AG09319 (cell line): ENCODE measurements around the gene GABBR2.

ENCODE experiments used
- DNase-seq: peaks from one replicate; pipeline ENCODE4 v3.0.0-alpha.2; 2010; ENCODE audit warnings: low read depth; ENCODE audit errors: extremely low read depth
- CTCF ChIP-seq: IDR thresholded peaks from 2 replicates; pipeline ENCODE4 v1.5.1; 2011; ENCODE audit warnings: low read depth, mild to moderate bottlenecking, inconsistent platforms, low read length, moderate library complexity

GABBR2 gene

GRCh38 chr9:98374385-98375051 lies 334.2 kb downstream of the GABBR2 start:
- DNase-seq, result no peak
- no peak for TF ChIP-seq CTCF

- TF ChIP-seq CTCF, result no peak
- DNase-seq, result no peak
Measured at GRCh38 chr9:98373609-98374008, 335.1 kb downstream of the GABBR2 start.

- no peak for DNase-seq
Measured at GRCh38 chr9:98372077-98372836, 336.5 kb downstream of the GABBR2 start.

GRCh38 chr9:98370976-98371315 lies 337.8 kb downstream of the GABBR2 start:
- no peak for TF ChIP-seq CTCF
- no peak for DNase-seq

More at GRCh38 chr9:98372077-98372836, 336.5 kb downstream of the GABBR2 start:
- TF ChIP-seq CTCF, result no peak

- DNase-seq, result no peak
- TF ChIP-seq CTCF, result no peak
Measured at GRCh38 chr9:98370300-98370975, 338.3 kb downstream of the GABBR2 start.

- DNase-seq, result no peak
- TF ChIP-seq CTCF, result no peak
Measured at GRCh38 chr9:98369896-98370295, 338.8 kb downstream of the GABBR2 start.

GRCh38 chr9:98369471-98369870 lies 339.3 kb downstream of the GABBR2 start:
- no peak for DNase-seq
- TF ChIP-seq CTCF, result no peak
